ENCODE data around the gene DMTF1. TPM values are rescaled to one million over a fixed set of nuclear protein-coding genes. Genes with fewer than 3 reads are reported as not detected.
A peak's percentile ranks its signal among the peaks of the same experiment; 100 is the strongest.

The DMTF1 gene
- total and polyA plus RNA-seq, 2 of the 4 experiments (the other 2 are of a cell fraction): 59.0 to 69.0 TPM

DNA sequence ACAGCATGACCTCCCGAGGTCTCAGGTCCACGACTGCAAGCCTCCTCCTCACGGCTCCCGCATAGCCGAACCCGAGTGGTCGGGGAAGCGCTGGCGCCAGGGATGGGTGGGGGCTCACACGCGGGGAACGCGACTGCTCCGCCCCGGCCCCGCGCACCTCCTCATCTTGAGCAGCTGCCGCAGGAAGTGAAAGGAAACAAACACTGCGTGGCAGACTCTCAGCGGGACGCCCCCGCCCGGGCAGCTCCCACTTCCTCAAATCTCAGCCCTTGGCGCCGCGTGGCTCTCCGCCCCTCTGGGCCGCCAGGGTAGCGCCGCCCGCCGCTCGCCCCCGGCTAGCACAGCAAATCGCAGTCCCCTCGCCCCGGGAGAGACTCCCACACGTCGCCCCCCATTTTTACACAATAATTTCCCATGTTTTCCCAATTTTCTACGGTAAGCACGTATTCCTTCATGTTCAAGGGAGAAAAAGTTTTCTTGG, 67.3 kb downstream of the DMTF1 start, which contains the start of gene TMEM243:
Gene TMEM243, minus strand, starts transcription at position 188 of the 481 bp plus-strand sequence. CDS start 229 bp downstream, outside the sequence.
- intact Hi-C loops (cut with micrococcal nuclease) (loop anchor here (1.0 kb wide), 1 partner anchor 67 kb away; the partner anchor contains the start of gene DMTF1), dilution Hi-C loops (cut with HindIII; ENCODE audit: low sequenced_read_pairs, unreplicated experiment) (no loop called here), in situ Hi-C loops (cut with MboI; ENCODE audit: low sequenced_read_pairs) (no loop called here)
- peaks cover 10% of the 10 kb centered on the region for H3K9me1 ChIP-seq (ENCODE audit: insufficient read depth, low read length)
- H4K91ac ChIP-seq (ENCODE audit: insufficient read depth, low read depth, low read length): peak within 1 kb of the TSS; percentile 59; the same call in 1 of the 2 replicates
- TF ChIP-seq ELK1 (IDR thresholded peaks at IDR 0.05; ENCODE audit: borderline replicate concordance, low read depth, low read length): no peak
- TF ChIP-seq MAZ (IDR thresholded peaks at IDR 0.05; ENCODE audit: borderline replicate concordance, low read depth, low read length): peak; percentile 27
- TF ChIP-seq MXI1 (IDR thresholded peaks at IDR 0.05; ENCODE audit: borderline replicate concordance, low read depth, low read length): peak; percentile 84
- no peak for TF ChIP-seq BHLHE40 (IDR thresholded peaks at IDR 0.05; ENCODE audit: low read depth, low read length)
- TF ChIP-seq CHD1 (IDR thresholded peaks at IDR 0.05; ENCODE audit: low read depth, low read length): no peak
- peak; percentile 68; the same call in 1 of the 2 replicates for TF ChIP-seq POLR2A (IDR thresholded peaks at IDR 0.05; ENCODE audit: low read depth, low read length)
- peak; percentile 17; the same call in 1 of the 2 replicates for TF ChIP-seq CTCF (conservative IDR thresholded peaks at IDR 0.05; ENCODE audit: low read depth, low read length)
- no peak within 1 kb of the TSS for H2BK20ac ChIP-seq (ENCODE audit: low read depth, low read length)
- peak within 1 kb of the TSS; percentile 44 for H2BK5ac ChIP-seq (ENCODE audit: low read depth, low read length, poor library complexity, severe bottlenecking)
- peak within 1 kb of the TSS; percentile 79 for H3K4ac ChIP-seq (ENCODE audit: low read depth, low read length)
- POLR2A ChIA-PET (ENCODE audit: unreplicated experiment): interaction anchor here (0.6 kb wide), 1 partner anchor 66 kb away, joined by 3 read pairs; no protein-coding TSS in a partner anchor
- H3K27me3 ChIP-seq (ENCODE audit: control insufficient read depth, insufficient read depth, low read length): no peaks in the 10 kb centered on the region
- H4K20me1 ChIP-seq (ENCODE audit: insufficient read depth, low read length): no peaks in the 10 kb centered on the region
- peak within 1 kb of the TSS; percentile 75 for H3K56ac ChIP-seq (ENCODE audit: extremely low read depth, insufficient read depth, low read length)
- peak within 1 kb of the TSS; percentile 85 for H2AK9ac ChIP-seq (replicated peaks; ENCODE audit: low read depth, low read length, poor library complexity)
- H4K8ac ChIP-seq (ENCODE audit: low read depth in 2 of 2, low read length in 2 of 2): peak within 1 kb of the TSS; percentile 69 to 80; a peak in 3 of 4 replicates
- DNase-seq (peak; percentile 68), ATAC-seq (ENCODE audit: low read depth) (peak; percentile 75)
- CTCF ChIA-PET: no interaction called here
- 0 out of 3 replicates have a peak within 1 kb of the TSS, but pooled peaks have one; percentile 9 for H2BK15ac ChIP-seq (ENCODE audit: low read depth, low read length)
- BruUV-seq (replicated peaks): no TSS peak
- H3K18ac ChIP-seq (ENCODE audit: low read depth, low read length): peak within 1 kb of the TSS; percentile 62
- H3K4me2 ChIP-seq (ENCODE audit: low read depth, low read length): peak within 1 kb of the TSS; percentile 92
- H3K9me3 ChIP-seq (ENCODE audit: control insufficient read depth, insufficient read depth, low read length): no peaks in the 10 kb centered on the region
- peak within 1 kb of the TSS; percentile 19 for H2AK5ac ChIP-seq (ENCODE audit: low read depth, low read length)
- H3K4me1 ChIP-seq (ENCODE audit: control insufficient read depth, insufficient read depth, low read length): peaks cover 6% of the 10 kb centered on the region
- peak within 1 kb of the TSS; percentile 93 for H3K14ac ChIP-seq (replicated peaks; ENCODE audit: low read depth, low read length)
- 0% methylated on average over 27 of the region's 41 CpGs; no CpG with 5 or more reads in 1 of the 2 experiments for WGBS, 2 experiments (ENCODE audit: extremely low coverage in 2 of 2, insufficient read length in 1 of 2)
- peaks cover 4% of the 10 kb centered on the region; the same call in 1 of the 2 replicates for H3K36me3 ChIP-seq (ENCODE audit: control insufficient read depth, insufficient read depth, low read length)
- H3K27ac ChIP-seq (ENCODE audit: insufficient read depth, low read length): peak within 1 kb of the TSS; percentile 54
- H3K23ac ChIP-seq (ENCODE audit: low read depth, low read length): peak within 1 kb of the TSS; percentile 94
- H2AFZ ChIP-seq (replicated peaks; ENCODE audit: low read length, poor library complexity): peak within 1 kb of the TSS; percentile 96
- peak within 1 kb of the TSS; percentile 94 for H3K4me3 ChIP-seq (ENCODE audit: insufficient read depth, low read depth, low read length)
- H2BK120ac ChIP-seq (ENCODE audit: low read depth, low read length): peak within 1 kb of the TSS; percentile 60
- H3K9ac ChIP-seq (ENCODE audit: low read depth, low read length): peak within 1 kb of the TSS; percentile 77
- peaks cover 4 to 39% of the 10 kb centered on the region in 2 experiments; a peak in 3 of 4 replicates for H3K79me1 ChIP-seq (ENCODE audit: low read depth in 1 of 2, low read length in 2 of 2)
- H4K5ac ChIP-seq (ENCODE audit: low read depth, low read length): peak within 1 kb of the TSS; percentile 64

Data from IMR-90 (cell line).